ENCODE results near the gene MTHFD2.

Gene MTHFD2

GRCh38 chr2:74267068-74267467 is 68.7 kb downstream of the MTHFD2 start:
- peak; percentile 74 for DNase-seq (ENCODE audit: low spot score)

All from CD4-positive, alpha-beta T cell treated with Interleukin-6 at 100 ng/mL for 8 hours (primary cell).